Activated T-cell treated with anti-CD3 and anti-CD28 coated beads, Interleukin-2, amount 50 U/mL, for 72 hours (primary cell): Measurements from ENCODE around the gene TMSB4Y. TPM values are rescaled to one million over a fixed set of nuclear protein-coding genes. Genes with fewer than 3 reads are reported as not detected.
A peak's percentile ranks its signal among the peaks of the same experiment; 100 is the strongest.

Experiments used
- ATAC-seq, 2 donors: fragments of 150-1000 bp; cut with Tn5 transposase; replicated peaks in 1 of 2; 2 replicates each; pipeline ENCODE4 v1.10.0; 2021; ENCODE audit warnings: moderate library complexity in 2 of 2, mild to moderate bottlenecking in 1 of 2
- DNase-seq, 2 donors: peaks; one replicate each; pipeline ENCODE4 v3.0.0; 2021 to 2022; ENCODE audit warnings: mixed read lengths in 1 of 2
- H3K27ac Mint-ChIP-seq: one replicate; pipeline ENCODE4 v1.8.0; 2022; ENCODE audit warnings: mild to moderate bottlenecking, moderate library complexity, mixed read lengths
- H3K27me3 Mint-ChIP-seq: one replicate; pipeline ENCODE4 v1.8.0; 2022; ENCODE audit warnings: low read depth, mixed read lengths
- H3K36me3 Mint-ChIP-seq, 2 donors: one replicate each; pipeline ENCODE4 v1.8.0; 2022; ENCODE audit warnings: mixed read lengths in 2 of 2, mild to moderate bottlenecking in 1 of 2; ENCODE audit not compliant: insufficient read depth in 2 of 2
- H3K4me1 Mint-ChIP-seq: one replicate; pipeline ENCODE4 v1.8.0; 2022; ENCODE audit warnings: low read depth, mixed read lengths
- H3K4me3 Mint-ChIP-seq, 2 donors: one replicate each; pipeline ENCODE4 v1.8.0; 2022; ENCODE audit warnings: mild to moderate bottlenecking in 2 of 2, mixed read lengths in 2 of 2, moderate library complexity in 2 of 2
- H3K9me3 Mint-ChIP-seq, 2 donors: one replicate each; pipeline ENCODE4 v1.8.0; 2022; ENCODE audit warnings: mixed read lengths in 2 of 2
- total RNA-seq, 2 donors: library from RNA; stranded (reverse); gene quantifications; one replicate each; pipeline ENCODE4 v1.2.3, GENCODE V29; 2022

TMSB4Y gene
- total RNA-seq: 1 to 10 TPM in 1 of 2 donors, not detected in 1; 1.2 TPM

- Mint-ChIP-seq H3K36me3 (peaks cover 0 to 1% of the 10 kb centered on the region in 2 donors), H3K9me3 (no peaks in the 10 kb centered on the region), H3K27me3 (no peaks in the 10 kb centered on the region), H3K4me1 (no peaks in the 10 kb centered on the region), H3K4me3 (peak within 1 kb of the TSS in 1 of 2 donors; percentile 94), H3K27ac (peak within 1 kb of the TSS; percentile 92)
- ATAC-seq (peak in 1 of 2 donors; percentile 94), DNase-seq (peak in 1 of 2 donors; percentile 72)
Observed at GRCh38 chrY:13703568-13703968, at the start of gene TMSB4Y. TSS of gene TMSB4Y (plus strand) at chrY:13703899.

- no peaks in the 10 kb centered on the region for H3K27me3 Mint-ChIP-seq
Observed at GRCh38 chrY:13664162-13664561, 39.5 kb upstream of the TMSB4Y start.

GRCh38 chrY:13671122-13671521 lies 32.6 kb upstream of the TMSB4Y start:
- Mint-ChIP-seq H3K27ac (no peak overlapping the region), H3K9me3 (peaks cover 0 to 2% of the 10 kb centered on the region in 2 donors), H3K4me1 (no peaks in the 10 kb centered on the region), H3K36me3 (peaks cover 0 to 7% of the 10 kb centered on the region in 2 donors), H3K4me3 (no peak overlapping the region), H3K27me3 (no peaks in the 10 kb centered on the region)
- no peak for DNase-seq
- peak in 1 of 2 donors; percentile 38 for ATAC-seq

More at GRCh38 chrY:13664162-13664561, 39.5 kb upstream of the TMSB4Y start:
- Mint-ChIP-seq H3K27ac (no peak overlapping the region), H3K4me1 (no peaks in the 10 kb centered on the region), H3K4me3 (no peak overlapping the region), H3K9me3 (no peaks in the 10 kb centered on the region), H3K36me3 (no peaks in the 10 kb centered on the region)
- ATAC-seq (no peak), DNase-seq (no peak)

GRCh38 chrY:13702276-13702675 lies 1.4 kb upstream of the TMSB4Y start:
- H3K36me3 Mint-ChIP-seq: peaks cover 0 to 1% of the 10 kb centered on the region in 2 donors
- no peak for ATAC-seq
- no peak overlapping the region for H3K4me3 Mint-ChIP-seq
- no peak overlapping the region for H3K27ac Mint-ChIP-seq
- no peak for DNase-seq
- H3K9me3 Mint-ChIP-seq: no peaks in the 10 kb centered on the region
- no peaks in the 10 kb centered on the region for H3K27me3 Mint-ChIP-seq
- H3K4me1 Mint-ChIP-seq: no peaks in the 10 kb centered on the region

- H3K27me3 Mint-ChIP-seq: no peaks in the 10 kb centered on the region
- DNase-seq (peak in 1 of 2 donors; percentile 6), ATAC-seq (peak in 1 of 2 donors; percentile 42)
- no peaks in the 10 kb centered on the region for H3K9me3 Mint-ChIP-seq
- peak overlapping the region in 1 of 2 donors; percentile 94 for H3K4me3 Mint-ChIP-seq
- H3K36me3 Mint-ChIP-seq: peaks cover 0 to 1% of the 10 kb centered on the region in 2 donors
- no peaks in the 10 kb centered on the region for H3K4me1 Mint-ChIP-seq
- H3K27ac Mint-ChIP-seq: peak overlapping the region; percentile 92
Observed at GRCh38 chrY:13704121-13704930, 627 bp downstream of the TMSB4Y start.

- no peaks in the 10 kb centered on the region for H3K27me3 Mint-ChIP-seq
- H3K4me1 Mint-ChIP-seq: no peaks in the 10 kb centered on the region
- peaks cover 0 to 1% of the 10 kb centered on the region in 2 donors for H3K36me3 Mint-ChIP-seq
- no peaks in the 10 kb centered on the region for H3K9me3 Mint-ChIP-seq
- H3K4me3 Mint-ChIP-seq: peak overlapping the region in 1 of 2 donors; percentile 94
- DNase-seq (no peak), ATAC-seq (no peak)
- H3K27ac Mint-ChIP-seq: peak overlapping the region; percentile 11
Observed at GRCh38 chrY:13705197-13705596, 1.5 kb downstream of the TMSB4Y start.

GRCh38 chrY:13708038-13708437 lies 4.3 kb downstream of the TMSB4Y start:
- DNase-seq (no peak), ATAC-seq (peak in 1 of 2 donors; percentile 29)
- Mint-ChIP-seq H3K27ac (no peak overlapping the region), H3K4me1 (no peaks in the 10 kb centered on the region), H3K36me3 (peaks cover 0 to 1% of the 10 kb centered on the region in 2 donors), H3K9me3 (no peaks in the 10 kb centered on the region), H3K4me3 (no peak overlapping the region), H3K27me3 (no peaks in the 10 kb centered on the region)

- H3K27me3 Mint-ChIP-seq: no peaks in the 10 kb centered on the region
- H3K4me1 Mint-ChIP-seq: no peaks in the 10 kb centered on the region
- DNase-seq (no peak), ATAC-seq (no peak)
- H3K36me3 Mint-ChIP-seq: peaks cover 0 to 4% of the 10 kb centered on the region in 2 donors
- no peak overlapping the region for H3K27ac Mint-ChIP-seq
- H3K9me3 Mint-ChIP-seq: peaks cover 0 to 2% of the 10 kb centered on the region in 2 donors
- H3K4me3 Mint-ChIP-seq: no peak overlapping the region
Observed at GRCh38 chrY:13718996-13719395, 15.3 kb downstream of the TMSB4Y start.

GRCh38 chrY:13729517-13729916 lies 25.8 kb downstream of the TMSB4Y start:
- ATAC-seq (no peak), DNase-seq (no peak)
- H3K4me3 Mint-ChIP-seq: no peak overlapping the region
- no peaks in the 10 kb centered on the region for H3K4me1 Mint-ChIP-seq
- H3K27me3 Mint-ChIP-seq: no peaks in the 10 kb centered on the region
- H3K27ac Mint-ChIP-seq: no peak overlapping the region
- peaks cover 0 to 4% of the 10 kb centered on the region in 2 donors for H3K9me3 Mint-ChIP-seq
- H3K36me3 Mint-ChIP-seq: no peaks in the 10 kb centered on the region

GRCh38 chrY:13738618-13739017 lies 34.9 kb downstream of the TMSB4Y start:
- Mint-ChIP-seq H3K4me1 (no peaks in the 10 kb centered on the region), H3K27me3 (no peaks in the 10 kb centered on the region), H3K27ac (no peak overlapping the region), H3K4me3 (no peak overlapping the region), H3K36me3 (no peaks in the 10 kb centered on the region), H3K9me3 (no peaks in the 10 kb centered on the region)
- no peak for ATAC-seq
- DNase-seq: peak in 1 of 2 donors; percentile 11

- Mint-ChIP-seq H3K36me3 (no peaks in the 10 kb centered on the region), H3K4me1 (no peaks in the 10 kb centered on the region), H3K27ac (peak overlapping the region; percentile 75), H3K4me3 (peak overlapping the region in 1 of 2 donors; percentile 86), H3K27me3 (no peaks in the 10 kb centered on the region), H3K9me3 (no peaks in the 10 kb centered on the region)
- DNase-seq: peak in 1 of 2 donors; percentile 24
- ATAC-seq: peak in 1 of 2 donors; percentile 87
Observed at GRCh38 chrY:13751289-13752071, 47.8 kb downstream of the TMSB4Y start.

GRCh38 chrY:13754661-13755060 lies 51.0 kb downstream of the TMSB4Y start:
- no peak for DNase-seq
- no peaks in the 10 kb centered on the region for H3K9me3 Mint-ChIP-seq

More at GRCh38 chrY:13754661-13755060, 51.0 kb downstream of the TMSB4Y start:
- Mint-ChIP-seq H3K36me3 (no peaks in the 10 kb centered on the region), H3K27me3 (no peaks in the 10 kb centered on the region), H3K4me1 (no peaks in the 10 kb centered on the region), H3K27ac (no peak overlapping the region), H3K4me3 (no peak overlapping the region)
- peak in 1 of 2 donors; percentile 32 for ATAC-seq
